Testis (tissue), 2 donors: Measurements from ENCODE around the gene SHFL.

Source experiments
- POLR2A ChIP-seq: fragments of 450-650 bp; IDR thresholded peaks from one replicate; pipeline ENCODE4 v1.6.1; 2017; ENCODE audit warnings: antibody characterized with exemption, mild to moderate bottlenecking, moderate library complexity
- TF ChIP-seq, protein P1 (sequence below), 3 experiments: fragments of 450-650 bp in 2 of 3; fragments of 200-600 bp in 1 of 3; sonication (generic) in 1 of 3; IDR thresholded peaks; one replicate each; pipeline ENCODE4 v1.5.1; 2016 to 2019; ENCODE audit warnings: antibody characterized with exemption in 3 of 3, mild to moderate bottlenecking in 2 of 3, moderate library complexity in 1 of 3

GRCh38 chr19:10095622-10095947, 9.5 kb downstream of the SHFL start:
- TF ChIP-seq, protein P1, sequence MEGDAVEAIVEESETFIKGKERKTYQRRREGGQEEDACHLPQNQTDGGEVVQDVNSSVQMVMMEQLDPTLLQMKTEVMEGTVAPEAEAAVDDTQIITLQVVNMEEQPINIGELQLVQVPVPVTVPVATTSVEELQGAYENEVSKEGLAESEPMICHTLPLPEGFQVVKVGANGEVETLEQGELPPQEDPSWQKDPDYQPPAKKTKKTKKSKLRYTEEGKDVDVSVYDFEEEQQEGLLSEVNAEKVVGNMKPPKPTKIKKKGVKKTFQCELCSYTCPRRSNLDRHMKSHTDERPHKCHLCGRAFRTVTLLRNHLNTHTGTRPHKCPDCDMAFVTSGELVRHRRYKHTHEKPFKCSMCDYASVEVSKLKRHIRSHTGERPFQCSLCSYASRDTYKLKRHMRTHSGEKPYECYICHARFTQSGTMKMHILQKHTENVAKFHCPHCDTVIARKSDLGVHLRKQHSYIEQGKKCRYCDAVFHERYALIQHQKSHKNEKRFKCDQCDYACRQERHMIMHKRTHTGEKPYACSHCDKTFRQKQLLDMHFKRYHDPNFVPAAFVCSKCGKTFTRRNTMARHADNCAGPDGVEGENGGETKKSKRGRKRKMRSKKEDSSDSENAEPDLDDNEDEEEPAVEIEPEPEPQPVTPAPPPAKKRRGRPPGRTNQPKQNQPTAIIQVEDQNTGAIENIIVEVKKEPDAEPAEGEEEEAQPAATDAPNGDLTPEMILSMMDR (IDR thresholded peaks at IDR 0.05), result no peak
- no peak for TF ChIP-seq POLR2A
